ENCODE data around the gene LCMT1.

LCMT1 gene

GRCh38 chr16:25199457-25199856, 87.9 kb downstream of the LCMT1 start:
- WGBS (ENCODE audit: insufficient coverage), result 89% methylated on average over 6 of the region's 7 CpGs
- H3K27me3 ChIP-seq (replicated peaks in 2 of 5; ENCODE audit: control insufficient read depth in 4 of 5, insufficient read depth in 5 of 5, low read length in 4 of 5), result no peaks in the 10 kb centered on the region
- CTCF ChIA-PET, result interaction anchor here (0.6 kb wide), 1 partner anchor 13 kb away, joined by 3 read pairs; no protein-coding TSS in a partner anchor
- no peaks in the 10 kb centered on the region for H3K36me3 ChIP-seq (ENCODE audit: control insufficient read depth in 4 of 4, insufficient read depth in 4 of 4, low read length in 3 of 4)
- H3K27ac ChIP-seq (ENCODE audit: insufficient read depth in 1 of 2, low read depth in 1 of 2, low read length in 2 of 2, poor library complexity in 1 of 2, severe bottlenecking in 2 of 2), result no peak overlapping the region
- no peaks in the 10 kb centered on the region for H3K4me1 ChIP-seq (ENCODE audit: control extremely low read depth in 1 of 4, control insufficient read depth in 4 of 4, insufficient read depth in 4 of 4, low read length in 3 of 4)
- H3K9me3 ChIP-seq (ENCODE audit: control extremely low read depth in 1 of 5, control insufficient read depth in 4 of 5, insufficient read depth in 2 of 5, low read depth in 1 of 5, low read length in 4 of 5), result no peaks in the 10 kb centered on the region
- no peak overlapping the region for H3K4me3 ChIP-seq (ENCODE audit: control insufficient read depth in 1 of 7, extremely low read depth in 1 of 7, insufficient read depth in 4 of 7, low read depth in 2 of 7, low read length in 6 of 7)
- DNase-seq, result no peak
- POLR2A ChIA-PET, result no interaction called here

DNA sequence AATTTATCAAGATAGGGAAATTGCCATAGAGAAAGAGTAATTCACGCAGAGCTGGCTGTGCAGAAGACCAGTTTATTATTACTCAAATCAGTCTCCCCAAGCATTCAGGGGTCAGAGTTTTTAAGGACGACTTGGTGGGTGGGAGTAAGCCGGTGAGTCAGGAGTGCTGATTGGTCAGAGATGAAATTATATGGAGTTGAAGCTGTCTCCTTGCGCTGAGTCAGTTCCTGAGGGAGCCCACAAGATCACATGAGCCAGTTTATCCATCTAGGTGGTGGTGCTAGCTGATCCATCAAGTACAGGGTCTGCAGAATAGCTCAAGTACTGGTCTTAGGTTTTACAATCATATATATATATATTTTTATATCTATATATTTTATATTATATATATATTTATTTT, 99.2 kb downstream of the LCMT1 start:
- no peaks in the 10 kb centered on the region for H3K9me3 ChIP-seq (ENCODE audit: control extremely low read depth in 1 of 5, control insufficient read depth in 4 of 5, insufficient read depth in 2 of 5, low read depth in 1 of 5, low read length in 4 of 5)
- peaks cover 0 to 11% (median 6%) of the 10 kb centered on the region in 4 experiments for H3K4me1 ChIP-seq (ENCODE audit: control extremely low read depth in 1 of 4, control insufficient read depth in 4 of 4, insufficient read depth in 4 of 4, low read length in 3 of 4)
- peak overlapping the region in 3 of 7 experiments; percentile 11 to 42 (median 16) for H3K4me3 ChIP-seq (ENCODE audit: control insufficient read depth in 1 of 7, extremely low read depth in 1 of 7, insufficient read depth in 4 of 7, low read depth in 2 of 7, low read length in 6 of 7)
- H3K36me3 ChIP-seq (ENCODE audit: control insufficient read depth in 4 of 4, insufficient read depth in 4 of 4, low read length in 3 of 4), result no peaks in the 10 kb centered on the region
- H3K27me3 ChIP-seq (replicated peaks in 2 of 5; ENCODE audit: control insufficient read depth in 4 of 5, insufficient read depth in 5 of 5, low read length in 4 of 5), result no peaks in the 10 kb centered on the region
- ChIA-PET POLR2A (no interaction called here), CTCF (interaction anchor here (0.6 to 4.3 kb wide), 2 partner anchors 15 to 27 kb away, joined by 3 to 19 read pairs; no protein-coding TSS in a partner anchor)
- WGBS (ENCODE audit: insufficient coverage), result 0% methylated on average over 1 of the region's 4 CpGs
- H3K27ac ChIP-seq (ENCODE audit: insufficient read depth in 1 of 2, low read depth in 1 of 2, low read length in 2 of 2, poor library complexity in 1 of 2, severe bottlenecking in 2 of 2), result no peak overlapping the region
- DNase-seq, result peak; percentile 80 to 92 (median 89)

DNA sequence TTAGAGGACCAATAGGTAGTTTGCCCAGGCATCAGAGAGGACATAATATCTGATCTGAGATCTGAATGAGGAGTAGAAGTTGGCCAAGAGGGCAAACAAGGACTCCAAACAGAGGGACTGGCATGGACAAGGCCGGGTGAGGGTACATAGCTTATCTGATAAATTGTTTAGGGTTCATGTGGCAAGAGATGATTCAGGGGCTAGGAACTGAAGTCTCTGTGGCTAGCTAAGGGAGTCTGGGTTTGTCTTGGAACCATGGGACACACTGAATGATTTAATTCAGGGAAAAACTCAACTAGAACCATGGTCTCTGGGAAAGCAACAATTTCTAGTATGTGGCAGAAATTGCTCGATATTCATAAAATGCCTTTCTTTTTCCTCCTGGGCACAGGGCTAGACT, 101.1 kb downstream of the LCMT1 start:
- no peaks in the 10 kb centered on the region for H3K27me3 ChIP-seq (replicated peaks in 2 of 5; ENCODE audit: control insufficient read depth in 4 of 5, insufficient read depth in 5 of 5, low read length in 4 of 5)
- no peaks in the 10 kb centered on the region for H3K9me3 ChIP-seq (ENCODE audit: control extremely low read depth in 1 of 5, control insufficient read depth in 4 of 5, insufficient read depth in 2 of 5, low read depth in 1 of 5, low read length in 4 of 5)
- no peaks in the 10 kb centered on the region for H3K36me3 ChIP-seq (ENCODE audit: control insufficient read depth in 4 of 4, insufficient read depth in 4 of 4, low read length in 3 of 4)
- H3K4me3 ChIP-seq (ENCODE audit: control insufficient read depth in 1 of 7, extremely low read depth in 1 of 7, insufficient read depth in 4 of 7, low read depth in 2 of 7, low read length in 6 of 7), result no peak overlapping the region
- POLR2A ChIA-PET, result no interaction called here
- CTCF ChIA-PET, result no interaction called here
- 100% methylated on average over 2 of the region's 2 CpGs for WGBS (ENCODE audit: insufficient coverage)
- no peak for DNase-seq
- H3K27ac ChIP-seq (ENCODE audit: insufficient read depth in 1 of 2, low read depth in 1 of 2, low read length in 2 of 2, poor library complexity in 1 of 2, severe bottlenecking in 2 of 2), result no peak overlapping the region
- peaks cover 0 to 11% (median 6%) of the 10 kb centered on the region in 4 experiments for H3K4me1 ChIP-seq (ENCODE audit: control extremely low read depth in 1 of 4, control insufficient read depth in 4 of 4, insufficient read depth in 4 of 4, low read length in 3 of 4)

DNA sequence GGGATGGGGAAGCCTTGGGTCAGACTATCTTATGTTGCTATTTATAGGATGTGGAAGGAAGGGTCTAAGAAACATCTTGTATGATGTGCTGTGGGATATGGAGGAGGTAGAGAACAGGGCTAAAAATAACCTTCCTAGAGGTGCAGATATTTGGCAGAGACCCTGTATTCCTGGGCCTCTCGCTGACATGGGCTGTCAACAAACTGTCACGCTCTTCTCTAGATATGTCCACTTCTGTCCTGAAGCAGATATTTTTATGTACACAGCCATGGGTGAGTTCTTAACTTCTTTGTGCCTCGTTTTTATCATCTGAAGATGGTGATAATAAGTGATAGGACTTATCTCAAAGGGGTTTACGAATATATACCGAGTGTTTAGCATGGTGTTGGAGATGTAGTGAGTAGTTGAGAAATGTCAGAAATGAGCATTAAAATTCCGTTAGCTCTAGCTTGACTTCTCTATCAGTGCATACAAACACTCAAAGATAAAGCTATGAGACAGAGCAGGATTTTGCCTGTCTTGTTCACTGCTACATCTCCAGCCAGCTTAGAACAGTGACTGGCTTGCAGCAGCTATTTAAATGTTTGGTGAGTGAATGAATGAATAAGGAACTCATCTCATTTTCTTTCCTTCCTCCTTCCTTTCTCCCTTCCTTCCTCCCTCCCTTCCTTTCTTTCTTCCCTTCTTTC, 102.3 kb downstream of the LCMT1 start:
- peaks cover 0 to 11% (median 6%) of the 10 kb centered on the region in 4 experiments for H3K4me1 ChIP-seq (ENCODE audit: control extremely low read depth in 1 of 4, control insufficient read depth in 4 of 4, insufficient read depth in 4 of 4, low read length in 3 of 4)
- H3K27me3 ChIP-seq (replicated peaks in 2 of 5; ENCODE audit: control insufficient read depth in 4 of 5, insufficient read depth in 5 of 5, low read length in 4 of 5), result no peaks in the 10 kb centered on the region
- H3K27ac ChIP-seq (ENCODE audit: insufficient read depth in 1 of 2, low read depth in 1 of 2, low read length in 2 of 2, poor library complexity in 1 of 2, severe bottlenecking in 2 of 2), result no peak overlapping the region
- no peak for DNase-seq
- no peak overlapping the region for H3K4me3 ChIP-seq (ENCODE audit: control insufficient read depth in 1 of 7, extremely low read depth in 1 of 7, insufficient read depth in 4 of 7, low read depth in 2 of 7, low read length in 6 of 7)
- ChIA-PET POLR2A (interaction anchor here (0.6 kb wide), 1 partner anchor 367 kb away, joined by 8 read pairs; no protein-coding TSS in a partner anchor), CTCF (interaction anchor here (0.7 to 1.2 kb wide), 2 partner anchors 10 to 91 kb away, joined by 3 to 5 read pairs; no protein-coding TSS in a partner anchor)
- H3K36me3 ChIP-seq (ENCODE audit: control insufficient read depth in 4 of 4, insufficient read depth in 4 of 4, low read length in 3 of 4), result no peaks in the 10 kb centered on the region
- no peaks in the 10 kb centered on the region for H3K9me3 ChIP-seq (ENCODE audit: control extremely low read depth in 1 of 5, control insufficient read depth in 4 of 5, insufficient read depth in 2 of 5, low read depth in 1 of 5, low read length in 4 of 5)
- 93% methylated on average over 3 of the region's 6 CpGs for WGBS (ENCODE audit: insufficient coverage)

DNA sequence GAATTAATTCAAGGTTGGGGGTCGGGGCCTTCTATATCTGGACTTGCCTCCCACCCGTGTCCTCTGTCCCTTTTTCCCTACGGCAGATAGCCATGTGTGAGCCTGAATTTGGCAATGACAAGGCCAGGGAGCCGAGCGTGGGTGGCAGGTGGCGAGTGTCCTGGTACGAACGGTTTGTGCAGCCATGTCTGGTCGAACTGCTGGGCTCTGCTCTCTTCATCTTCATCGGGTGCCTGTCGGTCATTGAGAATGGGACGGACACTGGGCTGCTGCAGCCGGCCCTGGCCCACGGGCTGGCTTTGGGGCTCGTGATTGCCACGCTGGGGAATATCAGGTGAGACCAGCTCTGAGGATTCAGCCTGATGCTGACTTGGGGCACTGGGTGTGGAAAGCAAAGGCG, 105.6 kb downstream of the LCMT1 start:
- H3K27ac ChIP-seq (ENCODE audit: insufficient read depth in 1 of 2, low read depth in 1 of 2, low read length in 2 of 2, poor library complexity in 1 of 2, severe bottlenecking in 2 of 2), result no peak overlapping the region
- CTCF ChIA-PET, result interaction anchor here (1.0 to 1.6 kb wide), 2 partner anchors 12 to 30 kb away, joined by 3 read pairs; no protein-coding TSS in a partner anchor

DNA sequence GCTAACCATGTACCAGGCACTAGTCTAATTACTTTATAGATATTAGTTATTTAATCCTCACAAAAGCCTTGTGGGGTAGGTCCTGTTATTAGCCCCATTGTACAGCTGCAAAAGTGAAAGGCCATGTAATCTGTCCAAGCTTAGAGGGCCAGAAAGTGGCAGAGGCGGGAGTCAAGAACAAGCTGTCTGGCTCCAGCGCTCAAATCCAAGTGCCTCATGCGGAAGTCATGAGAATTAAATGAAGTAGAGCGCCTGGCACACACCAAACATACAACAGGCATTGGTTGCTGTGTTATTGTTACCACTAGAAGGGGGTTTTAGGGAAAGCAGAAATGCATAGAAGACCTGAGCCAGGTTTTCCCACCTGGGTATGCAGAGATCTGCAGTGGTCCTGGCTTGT, 106.4 kb downstream of the LCMT1 start:
- WGBS (ENCODE audit: insufficient coverage), result 89% methylated on average over 3 of the region's 4 CpGs
- POLR2A ChIA-PET, result no interaction called here
- H3K36me3 ChIP-seq (ENCODE audit: control insufficient read depth in 4 of 4, insufficient read depth in 4 of 4, low read length in 3 of 4), result no peaks in the 10 kb centered on the region
- peaks cover 0 to 3% (median 0%) of the 10 kb centered on the region in 4 experiments for H3K4me1 ChIP-seq (ENCODE audit: control extremely low read depth in 1 of 4, control insufficient read depth in 4 of 4, insufficient read depth in 4 of 4, low read length in 3 of 4)
- no peak for DNase-seq
- H3K4me3 ChIP-seq (ENCODE audit: control insufficient read depth in 1 of 7, extremely low read depth in 1 of 7, insufficient read depth in 4 of 7, low read depth in 2 of 7, low read length in 6 of 7), result no peak overlapping the region
- CTCF ChIA-PET, result interaction anchor here (0.7 to 1.6 kb wide), 3 partner anchors 10 to 31 kb away, joined by 3 read pairs; no protein-coding TSS in a partner anchor
- no peaks in the 10 kb centered on the region for H3K9me3 ChIP-seq (ENCODE audit: control extremely low read depth in 1 of 5, control insufficient read depth in 4 of 5, insufficient read depth in 2 of 5, low read depth in 1 of 5, low read length in 4 of 5)
- H3K27ac ChIP-seq (ENCODE audit: insufficient read depth in 1 of 2, low read depth in 1 of 2, low read length in 2 of 2, poor library complexity in 1 of 2, severe bottlenecking in 2 of 2), result no peak overlapping the region
- H3K27me3 ChIP-seq (replicated peaks in 2 of 5; ENCODE audit: control insufficient read depth in 4 of 5, insufficient read depth in 5 of 5, low read length in 4 of 5), result no peaks in the 10 kb centered on the region

More for the DNA sequence above, 105.6 kb downstream of the LCMT1 start:
- no peak for DNase-seq
- Histone ChIP-seq H3K4me3 (ENCODE audit: control insufficient read depth in 1 of 7, extremely low read depth in 1 of 7, insufficient read depth in 4 of 7, low read depth in 2 of 7, low read length in 6 of 7) (no peak overlapping the region), H3K36me3 (ENCODE audit: control insufficient read depth in 4 of 4, insufficient read depth in 4 of 4, low read length in 3 of 4) (no peaks in the 10 kb centered on the region), H3K27me3 (replicated peaks in 2 of 5; ENCODE audit: control insufficient read depth in 4 of 5, insufficient read depth in 5 of 5, low read length in 4 of 5) (no peaks in the 10 kb centered on the region), H3K9me3 (ENCODE audit: control extremely low read depth in 1 of 5, control insufficient read depth in 4 of 5, insufficient read depth in 2 of 5, low read depth in 1 of 5, low read length in 4 of 5) (no peaks in the 10 kb centered on the region), H3K4me1 (ENCODE audit: control extremely low read depth in 1 of 4, control insufficient read depth in 4 of 4, insufficient read depth in 4 of 4, low read length in 3 of 4) (peaks cover 0 to 3% (median 0%) of the 10 kb centered on the region in 4 experiments)
- POLR2A ChIA-PET, result no interaction called here
- 96% methylated on average over 16 of the region's 17 CpGs for WGBS (ENCODE audit: insufficient coverage)

DNA sequence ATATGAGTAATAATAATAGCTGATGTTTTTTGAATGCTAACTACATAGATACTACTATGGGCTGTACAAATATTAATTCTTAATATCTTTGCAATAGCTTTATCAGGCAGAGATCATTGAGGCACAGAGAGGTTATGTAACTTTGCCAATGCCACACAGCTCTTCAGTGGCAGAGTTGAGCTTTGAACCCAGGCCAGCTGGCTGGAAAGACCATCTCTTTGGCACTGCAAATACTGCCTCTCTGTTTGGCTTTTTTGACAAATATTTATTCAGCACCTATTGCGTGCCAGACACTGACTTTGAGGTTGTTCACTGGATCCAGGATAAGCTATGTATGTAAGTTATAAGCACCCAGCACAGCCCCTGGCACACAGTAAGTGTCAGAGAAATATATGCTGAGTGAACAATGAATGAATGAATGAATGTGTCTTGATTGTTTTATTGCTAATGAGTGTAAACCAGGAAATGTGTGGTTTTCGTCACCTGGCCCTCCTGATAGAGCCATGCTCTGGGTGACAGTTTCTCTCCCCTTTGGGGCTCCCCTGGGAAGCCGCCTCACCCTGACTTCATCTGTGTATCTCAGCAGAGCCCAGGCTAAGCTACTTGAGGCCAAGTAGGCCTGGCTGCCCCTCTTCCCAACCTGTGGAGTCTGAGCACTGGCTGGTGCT, 107.7 kb downstream of the LCMT1 start:
- H3K9me3 ChIP-seq (ENCODE audit: control extremely low read depth in 1 of 5, control insufficient read depth in 4 of 5, insufficient read depth in 2 of 5, low read depth in 1 of 5, low read length in 4 of 5), result no peaks in the 10 kb centered on the region
- ChIA-PET POLR2A (interaction anchor here (0.6 kb wide), 1 partner anchor 607 kb away, joined by 3 read pairs; no protein-coding TSS in a partner anchor), CTCF (interaction anchor here (0.5 to 1.0 kb wide), 4 partner anchors 10 to 607 kb away, joined by 3 to 4 read pairs (median 3); no protein-coding TSS in a partner anchor)
- no peaks in the 10 kb centered on the region for H3K27me3 ChIP-seq (replicated peaks in 2 of 5; ENCODE audit: control insufficient read depth in 4 of 5, insufficient read depth in 5 of 5, low read length in 4 of 5)
- WGBS (ENCODE audit: insufficient coverage), result 82% methylated on average over 3 of the region's 3 CpGs
- no peaks in the 10 kb centered on the region for H3K4me1 ChIP-seq (ENCODE audit: control extremely low read depth in 1 of 4, control insufficient read depth in 4 of 4, insufficient read depth in 4 of 4, low read length in 3 of 4)
- no peak overlapping the region for H3K27ac ChIP-seq (ENCODE audit: insufficient read depth in 1 of 2, low read depth in 1 of 2, low read length in 2 of 2, poor library complexity in 1 of 2, severe bottlenecking in 2 of 2)
- H3K36me3 ChIP-seq (ENCODE audit: control insufficient read depth in 4 of 4, insufficient read depth in 4 of 4, low read length in 3 of 4), result no peaks in the 10 kb centered on the region
- DNase-seq, result no peak
- H3K4me3 ChIP-seq (ENCODE audit: control insufficient read depth in 1 of 7, extremely low read depth in 1 of 7, insufficient read depth in 4 of 7, low read depth in 2 of 7, low read length in 6 of 7), result no peak overlapping the region
